A673 (cell line): Measurements from ENCODE around the gene CNNM3. TPM values are rescaled to one million over a fixed set of nuclear protein-coding genes. Genes with fewer than 3 reads are reported as not detected.

Experiments
- BruUV-seq: library from RNA; stranded (reverse); fragments of 400-500 nt; replicated peaks from 2 replicates; lab custom pipeline; 2021; lab: Mats Ljungman, UMichigan
- CTCF ChIA-PET: fragments of 300-600 bp; sonication (Branson Sonifier 250); formaldehyde crosslinking; loops from one replicate; lab custom pipeline; 2022; ENCODE audit warnings: antibody characterized with exemption; lab: Charles Lee
- POLR2A ChIA-PET: fragments of 300-600 bp; sonication (Branson Sonifier 250); formaldehyde crosslinking; loops from one replicate; lab custom pipeline; 2022; ENCODE audit warnings: antibody characterized with exemption; ENCODE audit not compliant: low non-redundant PET; lab: Charles Lee
- DNase-seq: peaks from one replicate; pipeline ENCODE4 v3.0.0-alpha.2; 2015; ENCODE audit warnings: low spot score
- H3K27ac ChIP-seq: fragments of 200-600 bp; sonication (generic); 2 replicates; pipeline ENCODE4 v1.5.1; 2016; ENCODE audit warnings: mixed run types, low read depth, mild to moderate bottlenecking, mixed read lengths, antibody characterized with exemption, low read length; ENCODE audit not compliant: poor library complexity, severe bottlenecking
- H3K27me3 ChIP-seq: fragments of 200-600 bp; sonication (generic); replicated peaks from 2 replicates; pipeline ENCODE4 v1.6.1; 2017; ENCODE audit warnings: mixed run types, low read depth, mild to moderate bottlenecking, mixed read lengths, antibody characterized with exemption, low read length; ENCODE audit not compliant: insufficient read depth, poor library complexity
- H3K36me3 ChIP-seq: fragments of 200-600 bp; sonication (generic); 2 replicates; pipeline ENCODE4 v1.6.1; 2016; ENCODE audit warnings: mixed run types, mild to moderate bottlenecking, mixed read lengths, antibody characterized with exemption, low read length; ENCODE audit not compliant: insufficient read depth, poor library complexity, severe bottlenecking
- H3K4me1 ChIP-seq: fragments of 200-600 bp; sonication (generic); 2 replicates; pipeline ENCODE4 v1.6.1; 2017; ENCODE audit warnings: mixed run types, mild to moderate bottlenecking, mixed read lengths, antibody characterized with exemption, low read length; ENCODE audit not compliant: insufficient read depth, poor library complexity, severe bottlenecking
- H3K4me3 ChIP-seq: fragments of 200-600 bp; sonication (generic); 2 replicates; pipeline ENCODE4 v1.5.1; 2016; ENCODE audit warnings: low read depth, mixed run types, mild to moderate bottlenecking, mixed read lengths, low read length; ENCODE audit not compliant: poor library complexity, severe bottlenecking
- H3K9me3 ChIP-seq: fragments of 200-600 bp; sonication (generic); 2 replicates; pipeline ENCODE4 v1.6.1; 2016; ENCODE audit warnings: mixed run types, low read depth, mild to moderate bottlenecking, mixed read lengths, antibody characterized with exemption, low read length; ENCODE audit not compliant: poor library complexity, severe bottlenecking
- EZH2 ChIP-seq: fragments of 200-600 bp; sonication (generic); IDR thresholded peaks from 2 replicates; pipeline ENCODE4 v1.6.1; 2017; ENCODE audit warnings: borderline replicate concordance, low read depth, mild to moderate bottlenecking, mixed read lengths, antibody characterized with exemption, low read length; ENCODE audit not compliant: poor library complexity, severe bottlenecking
- intact Hi-C: fragments of 100-400 bp; cut with micrococcal nuclease; formaldehyde crosslinking; loops from one replicate; pipeline ENCODE4 v1.10.0; 2022; ENCODE audit not compliant: unreplicated experiment
- total RNA-seq: library from RNA; stranded (reverse); gene quantifications from 2 replicates; pipeline ENCODE4 v1.2.3, GENCODE V29; 2021
- TF ChIP-seq, protein P1 (sequence below): fragments of 300-800, 200-600 bp; sonication (generic); conservative IDR thresholded peaks from 2 replicates; pipeline ENCODE4 v1.5.1; 2017; ENCODE audit warnings: low read depth, mild to moderate bottlenecking, antibody characterized with exemption, low read length, moderate library complexity, mixed read lengths

Gene CNNM3
- total RNA-seq, 1 experiment from 2014 or later = 20.9 TPM

GRCh38 chr2:96867756-96868554, 51.9 kb downstream of the CNNM3 start:
- Histone ChIP-seq H3K4me1 (peaks cover 19% of the 10 kb centered on the region), H3K36me3 (peaks cover 42% of the 10 kb centered on the region), H3K4me3 (peak overlapping the region; percentile 97), H3K27me3 (no peaks in the 10 kb centered on the region), H3K9me3 (no peaks in the 10 kb centered on the region), H3K27ac (peak overlapping the region; percentile 99)
- intact Hi-C loops = no loop called here
- TSS peak; percentile 57 for BruUV-seq
- DNase-seq = no peak
- POLR2A ChIA-PET = interaction anchor here (0.7 kb wide), 1 partner anchor 10 kb away, joined by 3 read pairs; the partner anchor contains the start of gene ANKRD39
- CTCF ChIA-PET = interaction anchor here (0.6 to 1.5 kb wide), 5 partner anchors 8 to 20 kb away, joined by 3 to 24 read pairs (median 6); partner anchors contain the start of gene ANKRD39
- TF ChIP-seq, protein P1, sequence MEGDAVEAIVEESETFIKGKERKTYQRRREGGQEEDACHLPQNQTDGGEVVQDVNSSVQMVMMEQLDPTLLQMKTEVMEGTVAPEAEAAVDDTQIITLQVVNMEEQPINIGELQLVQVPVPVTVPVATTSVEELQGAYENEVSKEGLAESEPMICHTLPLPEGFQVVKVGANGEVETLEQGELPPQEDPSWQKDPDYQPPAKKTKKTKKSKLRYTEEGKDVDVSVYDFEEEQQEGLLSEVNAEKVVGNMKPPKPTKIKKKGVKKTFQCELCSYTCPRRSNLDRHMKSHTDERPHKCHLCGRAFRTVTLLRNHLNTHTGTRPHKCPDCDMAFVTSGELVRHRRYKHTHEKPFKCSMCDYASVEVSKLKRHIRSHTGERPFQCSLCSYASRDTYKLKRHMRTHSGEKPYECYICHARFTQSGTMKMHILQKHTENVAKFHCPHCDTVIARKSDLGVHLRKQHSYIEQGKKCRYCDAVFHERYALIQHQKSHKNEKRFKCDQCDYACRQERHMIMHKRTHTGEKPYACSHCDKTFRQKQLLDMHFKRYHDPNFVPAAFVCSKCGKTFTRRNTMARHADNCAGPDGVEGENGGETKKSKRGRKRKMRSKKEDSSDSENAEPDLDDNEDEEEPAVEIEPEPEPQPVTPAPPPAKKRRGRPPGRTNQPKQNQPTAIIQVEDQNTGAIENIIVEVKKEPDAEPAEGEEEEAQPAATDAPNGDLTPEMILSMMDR = no peak
- TF ChIP-seq EZH2 = no peak

DNA sequence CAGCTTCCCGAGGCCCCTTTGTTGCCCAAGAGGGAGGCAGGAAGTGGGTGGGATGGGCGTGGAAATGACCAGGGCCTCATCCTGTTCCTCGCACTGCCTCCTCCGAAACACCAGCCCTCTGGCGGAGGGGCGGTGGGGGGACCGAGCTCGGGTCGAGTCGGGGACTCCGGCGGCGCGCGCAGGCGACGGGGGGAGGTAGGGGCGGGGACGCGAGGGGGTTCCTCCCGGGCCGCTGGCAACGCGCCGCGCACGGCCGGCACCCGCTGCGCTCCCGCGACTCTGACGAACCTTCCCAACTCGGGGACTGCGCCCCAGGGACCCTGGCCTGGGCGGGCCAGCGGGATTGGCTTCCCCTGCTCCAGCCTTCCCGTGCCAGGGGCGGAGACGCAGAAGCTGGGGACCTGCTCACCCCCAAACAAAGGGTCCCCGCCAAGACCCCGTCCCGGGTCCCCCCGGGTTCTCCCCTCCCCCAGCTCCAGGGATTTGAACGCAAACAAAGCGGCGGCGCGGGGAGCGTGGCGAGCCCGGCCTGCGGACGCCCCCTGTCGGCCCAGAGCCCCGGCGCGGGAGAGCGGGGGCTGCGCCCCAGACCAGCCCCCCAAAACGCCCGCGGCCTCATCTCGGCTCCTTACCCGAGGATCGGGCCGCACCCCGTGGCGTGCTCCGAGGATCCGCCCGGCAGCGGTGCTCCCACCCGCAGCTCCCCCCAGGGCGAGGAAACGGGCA, 52.6 kb downstream of the CNNM3 start:
- no peak for TF ChIP-seq EZH2
- TF ChIP-seq, protein P1 = peak; percentile 64
- intact Hi-C loops = no loop called here
- POLR2A ChIA-PET = interaction anchor here (0.6 kb wide), 1 partner anchor 40 kb away, joined by 3 read pairs; no protein-coding TSS in a partner anchor
- DNase-seq = peak; percentile 95
- Histone ChIP-seq H3K4me3 (peak overlapping the region; percentile 97), H3K36me3 (peaks cover 34% of the 10 kb centered on the region), H3K9me3 (no peaks in the 10 kb centered on the region), H3K27ac (peak overlapping the region; percentile 99), H3K27me3 (no peaks in the 10 kb centered on the region), H3K4me1 (peaks cover 19% of the 10 kb centered on the region)
- no TSS peak for BruUV-seq
- CTCF ChIA-PET = interaction anchor here (0.6 to 1.5 kb wide), 6 partner anchors 8 to 32 kb away, joined by 3 to 24 read pairs (median 5); partner anchors contain the start of gene ANKRD39

GRCh38 chr2:96869281-96869821, 53.3 kb downstream of the CNNM3 start:
- DNase-seq = peak; percentile 58
- intact Hi-C loops = no loop called here
- Histone ChIP-seq H3K9me3 (no peaks in the 10 kb centered on the region), H3K4me1 (peaks cover 19% of the 10 kb centered on the region), H3K27ac (peak overlapping the region; percentile 99), H3K4me3 (peak overlapping the region; percentile 97), H3K27me3 (no peaks in the 10 kb centered on the region), H3K36me3 (peaks cover 28% of the 10 kb centered on the region)
- POLR2A ChIA-PET = interaction anchor here (0.6 kb wide), 1 partner anchor 41 kb away, joined by 3 read pairs; no protein-coding TSS in a partner anchor
- CTCF ChIA-PET = interaction anchor here (0.7 to 1.5 kb wide), 2 partner anchors 12 to 31 kb away, joined by 4 to 24 read pairs; partner anchors contain the start of gene ANKRD39
- BruUV-seq = no TSS peak
- TF ChIP-seq, protein P1 = 0 out of 2 replicates have a peak, but pooled peaks have one; percentile 25
- TF ChIP-seq EZH2 = no peak
